Mesendoderm (in vitro differentiated cells): ENCODE data around the gene MRNIP.

Experiments used
- DNase-seq: peaks from one replicate; pipeline ENCODE4 v3.0.0; 2013
- H2AK5ac ChIP-seq: 2 replicates; pipeline ENCODE4 v1.6.1; 2013; ENCODE audit warnings: low read length, inconsistent platforms
- H2BK120ac ChIP-seq: 2 replicates; pipeline ENCODE4 v1.6.1; 2013; ENCODE audit warnings: low read depth, mild to moderate bottlenecking, low read length, moderate library complexity, mixed read lengths
- H2BK15ac ChIP-seq: replicated peaks from 2 replicates; pipeline ENCODE4 v1.6.1; 2013; ENCODE audit warnings: low read depth, mild to moderate bottlenecking, moderate library complexity
- H2BK5ac ChIP-seq: 2 replicates; pipeline ENCODE4 v1.6.1; 2013; ENCODE audit warnings: low read length, inconsistent platforms
- H3K18ac ChIP-seq: 2 replicates; pipeline ENCODE4 v1.6.1; 2013; ENCODE audit warnings: mild to moderate bottlenecking, low read length, mixed read lengths
- H3K23ac ChIP-seq: one replicate; pipeline ENCODE4 v1.6.1; 2013; ENCODE audit warnings: low read length
- H3K27ac ChIP-seq: 2 replicates; pipeline ENCODE4 v1.5.1; 2013; ENCODE audit warnings: low read depth, mild to moderate bottlenecking, inconsistent platforms, low read length, moderate library complexity
- H3K27me3 ChIP-seq: 2 replicates; pipeline ENCODE4 v1.6.1; 2013; ENCODE audit warnings: low read length, control low read depth, mild to moderate bottlenecking, inconsistent platforms; ENCODE audit not compliant: insufficient read depth, poor library complexity
- H3K36me3 ChIP-seq: 2 replicates; pipeline ENCODE4 v1.6.1; 2013; ENCODE audit warnings: low read length, inconsistent platforms; ENCODE audit not compliant: control insufficient read depth, insufficient read depth
- H3K4ac ChIP-seq: one replicate; pipeline ENCODE4 v1.6.1; 2013; ENCODE audit warnings: low read depth, mild to moderate bottlenecking, low read length, moderate library complexity
- H3K4me1 ChIP-seq: 2 replicates; pipeline ENCODE4 v1.6.1; 2013; ENCODE audit warnings: low read depth, low read length, inconsistent platforms; ENCODE audit not compliant: control insufficient read depth
- H3K4me2 ChIP-seq: 2 replicates; pipeline ENCODE4 v1.6.1; 2013; ENCODE audit warnings: low read length
- H3K4me3 ChIP-seq: 2 replicates; pipeline ENCODE4 v1.5.1; 2013; ENCODE audit warnings: mild to moderate bottlenecking, low read length
- H3K56ac ChIP-seq: one replicate; pipeline ENCODE4 v1.6.1; 2013; ENCODE audit warnings: low read length
- H3K79me1 ChIP-seq: 2 replicates; pipeline ENCODE4 v1.6.1; 2013; ENCODE audit warnings: low read length, inconsistent platforms
- H3K79me2 ChIP-seq: 2 replicates; pipeline ENCODE4 v1.6.1; 2013; ENCODE audit warnings: mild to moderate bottlenecking, low read length; ENCODE audit not compliant: control insufficient read depth, insufficient read depth
- H3K9ac ChIP-seq: 2 replicates; pipeline ENCODE4 v1.6.1; 2013; ENCODE audit warnings: low read length, inconsistent platforms
- H4K5ac ChIP-seq: one replicate; pipeline ENCODE4 v1.6.1; 2013; ENCODE audit warnings: low read length
- H4K8ac ChIP-seq: one replicate; pipeline ENCODE4 v1.6.1; 2013; ENCODE audit warnings: low read depth, mild to moderate bottlenecking, control low read depth, low read length, moderate library complexity
- WGBS: extraction: QIAGEN DNeasy Blood & Tissue Kit; methylation state at CpG from one replicate; pipeline ENCODE4 v1.1.7; 2013; ENCODE audit warnings: low lambda C conversion rate, missing lambda C conversion rate; ENCODE audit not compliant: insufficient coverage; ENCODE audit errors: extremely low coverage; 5-methylcytosine and 5-hydroxymethylcytosine counted together

Gene MRNIP

DNA sequence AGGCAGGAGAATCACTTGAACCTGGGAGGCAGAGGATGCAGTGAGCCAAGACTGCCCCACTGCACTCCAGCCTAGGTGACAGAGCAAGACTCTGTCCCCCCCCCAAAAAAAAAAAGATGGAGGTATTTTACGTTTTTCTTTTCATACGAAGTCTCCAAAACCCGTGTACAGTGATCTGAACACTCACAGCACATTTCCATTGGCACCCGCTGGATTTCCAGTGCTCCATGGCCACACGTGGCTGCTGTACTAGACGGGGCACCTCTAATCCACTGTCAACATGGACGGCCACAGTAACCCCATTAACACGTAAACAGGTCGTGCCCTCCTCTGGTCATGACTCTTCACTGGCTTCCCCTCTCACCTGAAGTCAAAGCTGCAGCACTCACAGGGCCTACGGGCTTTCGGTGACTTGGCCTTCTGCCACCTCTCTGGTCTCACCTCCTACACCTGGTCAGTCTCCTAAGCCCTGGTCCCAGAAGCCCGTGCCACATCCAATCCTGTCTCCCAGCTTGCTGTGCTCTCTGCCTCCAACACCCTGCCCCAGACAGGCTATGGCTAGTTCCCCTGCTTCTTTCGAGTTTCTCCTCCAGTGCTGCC is 27.0 kb upstream of the MRNIP start:
- Histone ChIP-seq H4K5ac (no peak overlapping the region), H3K9ac (no peak overlapping the region), H4K8ac (no peak overlapping the region), H3K4me1 (no peaks in the 10 kb centered on the region), H3K36me3 (peaks cover 12% of the 10 kb centered on the region), H3K23ac (no peak overlapping the region), H3K4me2 (no peak overlapping the region), H3K27ac (no peak overlapping the region), H2BK15ac (no peak overlapping the region), H3K4ac (no peak overlapping the region), H2BK120ac (no peak overlapping the region), H3K4me3 (no peak overlapping the region), H3K18ac (no peak overlapping the region), H3K79me1 (no peaks in the 10 kb centered on the region), H2AK5ac (no peak overlapping the region), H3K27me3 (no peaks in the 10 kb centered on the region), H3K56ac (no peak overlapping the region), H3K79me2 (no peaks in the 10 kb centered on the region), H2BK5ac (no peak overlapping the region)
- WGBS: no CpG with 5 or more reads among the region's 13 CpGs
- DNase-seq: no peak

DNA sequence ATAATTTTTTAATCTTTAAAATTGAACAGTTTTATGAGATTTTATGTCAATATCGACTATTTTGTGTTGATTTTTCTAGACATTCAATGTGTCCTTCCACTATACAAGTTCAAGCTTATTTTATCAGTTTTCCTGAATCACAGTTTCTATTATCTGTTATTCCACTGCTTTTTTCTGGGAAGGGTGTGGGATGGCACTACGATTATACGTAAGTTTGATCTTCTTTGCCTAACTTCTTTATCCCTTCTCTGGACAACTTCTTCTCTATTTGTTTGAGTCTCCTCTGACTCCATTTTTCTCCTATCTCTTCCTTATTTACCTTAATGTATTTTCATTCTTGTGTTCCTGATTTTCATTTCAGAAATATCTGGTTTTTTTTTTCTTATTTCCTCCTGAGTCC is 24.5 kb upstream of the MRNIP start:
- H3K79me2 ChIP-seq: no peaks in the 10 kb centered on the region
- no peaks in the 10 kb centered on the region for H3K4me1 ChIP-seq
- H3K4me2 ChIP-seq: no peak overlapping the region
- DNase-seq: no peak
- no peak overlapping the region for H3K23ac ChIP-seq
- H3K4me3 ChIP-seq: no peak overlapping the region
- peaks cover 12% of the 10 kb centered on the region for H3K36me3 ChIP-seq
- H2BK15ac ChIP-seq: no peak overlapping the region
- no peaks in the 10 kb centered on the region for H3K27me3 ChIP-seq
- WGBS: no CpG with 5 or more reads among the region's 3 CpGs
- H3K79me1 ChIP-seq: no peaks in the 10 kb centered on the region
- H3K18ac ChIP-seq: no peak overlapping the region
- H3K4ac ChIP-seq: no peak overlapping the region
- no peak overlapping the region for H2AK5ac ChIP-seq
- H4K5ac ChIP-seq: no peak overlapping the region
- no peak overlapping the region for H3K56ac ChIP-seq
- no peak overlapping the region for H3K9ac ChIP-seq
- no peak overlapping the region for H4K8ac ChIP-seq
- no peak overlapping the region for H3K27ac ChIP-seq
- H2BK120ac ChIP-seq: no peak overlapping the region
- no peak overlapping the region for H2BK5ac ChIP-seq

DNA sequence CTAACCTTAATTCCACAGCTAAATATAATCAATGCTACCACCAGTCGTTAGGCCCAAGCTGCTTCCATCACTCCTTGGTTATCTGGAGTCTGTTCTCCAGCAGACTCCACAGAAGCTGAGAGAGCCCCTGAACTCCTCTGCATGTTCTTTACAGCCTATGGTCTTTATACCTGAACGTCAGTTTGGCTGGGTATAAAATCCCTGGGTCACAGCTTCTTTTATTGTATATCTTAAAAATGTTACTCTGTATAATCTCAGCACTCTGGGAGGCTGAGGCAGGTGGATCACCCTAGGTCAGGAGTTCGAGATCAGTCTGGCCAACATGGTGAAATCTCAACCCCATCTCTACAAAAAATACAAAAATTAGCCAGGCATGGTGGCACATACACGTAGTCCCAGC is 23.7 kb upstream of the MRNIP start:
- H3K4me3 ChIP-seq: no peak overlapping the region
- H3K36me3 ChIP-seq: peaks cover 12% of the 10 kb centered on the region
- no peak overlapping the region for H2BK15ac ChIP-seq
- no peak overlapping the region for H3K18ac ChIP-seq
- H3K23ac ChIP-seq: no peak overlapping the region
- no peaks in the 10 kb centered on the region for H3K27me3 ChIP-seq
- H2AK5ac ChIP-seq: no peak overlapping the region
- H2BK5ac ChIP-seq: no peak overlapping the region
- H3K4me2 ChIP-seq: no peak overlapping the region
- H4K8ac ChIP-seq: no peak overlapping the region
- H3K4ac ChIP-seq: no peak overlapping the region
- H2BK120ac ChIP-seq: no peak overlapping the region
- H3K4me1 ChIP-seq: no peaks in the 10 kb centered on the region
- H3K79me2 ChIP-seq: no peaks in the 10 kb centered on the region
- H3K79me1 ChIP-seq: no peaks in the 10 kb centered on the region
- DNase-seq: no peak
- H3K56ac ChIP-seq: no peak overlapping the region
- H3K27ac ChIP-seq: no peak overlapping the region
- no peak overlapping the region for H3K9ac ChIP-seq
- no peak overlapping the region for H4K5ac ChIP-seq
- WGBS: no CpG with 5 or more reads among the region's 4 CpGs

DNA sequence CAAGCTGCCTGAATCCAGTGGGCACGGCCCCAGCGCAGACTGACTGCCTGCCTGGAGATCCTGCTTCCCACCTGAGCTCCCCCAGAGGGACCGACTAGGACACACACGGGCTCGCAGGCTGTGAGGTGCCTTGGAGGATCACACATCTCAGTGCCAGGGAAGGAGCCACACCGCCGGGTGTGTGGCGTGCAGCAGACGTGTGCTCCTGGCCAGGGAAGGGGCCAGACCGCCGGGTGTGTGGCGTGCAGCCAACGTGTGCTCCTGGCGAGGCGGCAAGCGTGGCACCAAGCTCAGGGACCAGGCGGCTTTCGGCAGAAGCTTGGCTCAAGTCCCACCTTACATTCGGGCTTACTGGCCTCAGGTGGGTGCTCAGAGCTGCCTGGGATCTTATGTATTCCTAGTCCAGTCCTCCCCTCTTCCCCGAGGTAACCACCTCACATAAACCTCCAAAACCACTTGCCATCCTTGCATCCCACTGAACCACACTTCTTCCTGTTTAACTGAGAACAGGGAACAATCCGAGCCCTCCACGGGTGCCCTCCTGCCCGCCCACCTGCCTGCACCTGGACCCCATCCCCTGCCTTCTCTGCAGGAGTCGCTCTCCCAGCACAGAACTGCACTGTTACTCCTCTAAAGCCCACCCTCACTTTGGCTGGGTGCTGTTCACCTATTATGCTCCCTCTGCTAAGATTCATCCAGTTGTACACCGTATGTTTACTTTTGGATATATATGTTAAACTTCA is 22.4 kb upstream of the MRNIP start:
- Histone ChIP-seq H2AK5ac (no peak overlapping the region), H4K8ac (no peak overlapping the region), H2BK15ac (no peak overlapping the region), H3K23ac (no peak overlapping the region), H2BK120ac (no peak overlapping the region), H3K27ac (no peak overlapping the region), H3K27me3 (no peaks in the 10 kb centered on the region), H3K36me3 (peaks cover 12% of the 10 kb centered on the region), H3K56ac (no peak overlapping the region), H3K4me3 (no peak overlapping the region), H3K9ac (no peak overlapping the region), H3K79me1 (no peaks in the 10 kb centered on the region), H3K18ac (no peak overlapping the region), H3K4ac (no peak overlapping the region), H3K4me1 (no peaks in the 10 kb centered on the region), H3K79me2 (no peaks in the 10 kb centered on the region), H3K4me2 (no peak overlapping the region), H4K5ac (no peak overlapping the region), H2BK5ac (no peak overlapping the region)
- DNase-seq: no peak
- WGBS: no CpG with 5 or more reads among the region's 25 CpGs

DNA sequence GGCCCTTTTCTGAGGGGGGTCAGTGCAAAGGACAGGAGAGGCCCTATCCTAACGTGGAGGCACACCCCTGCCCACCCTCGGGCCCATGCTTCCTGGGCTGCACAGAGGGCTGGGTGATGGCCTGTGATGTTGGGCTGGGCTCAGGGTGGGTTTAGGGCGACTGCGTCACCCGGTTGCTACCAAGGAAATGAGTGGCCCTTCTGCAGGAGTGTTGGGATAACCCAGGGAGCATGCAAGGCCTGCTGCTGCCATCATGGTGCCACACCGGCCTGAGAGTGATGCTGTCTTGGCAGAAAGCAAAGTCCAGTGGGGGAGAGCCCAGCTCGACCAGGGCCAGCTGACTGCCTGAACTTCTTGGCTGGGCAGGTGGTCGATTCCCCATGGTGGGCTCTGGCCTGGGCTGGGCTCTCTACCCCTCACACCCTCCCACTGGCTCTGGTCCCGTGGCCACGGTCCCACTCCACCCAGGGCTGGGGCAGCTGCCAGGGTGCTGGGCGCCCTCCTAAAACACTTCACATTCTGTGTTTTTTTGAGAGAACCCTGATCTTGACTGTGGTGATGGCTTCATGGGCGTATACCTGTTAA is 21.5 kb upstream of the MRNIP start:
- H3K79me2 ChIP-seq: no peaks in the 10 kb centered on the region
- no peak for DNase-seq
- H4K5ac ChIP-seq: no peak overlapping the region
- WGBS: no CpG with 5 or more reads among the region's 12 CpGs
- no peak overlapping the region for H3K4me2 ChIP-seq
- no peaks in the 10 kb centered on the region for H3K79me1 ChIP-seq
- no peak overlapping the region for H2BK120ac ChIP-seq
- H3K56ac ChIP-seq: no peak overlapping the region
- H3K27ac ChIP-seq: no peak overlapping the region
- no peaks in the 10 kb centered on the region for H3K27me3 ChIP-seq
- H3K36me3 ChIP-seq: peaks cover 11% of the 10 kb centered on the region
- no peaks in the 10 kb centered on the region for H3K4me1 ChIP-seq
- no peak overlapping the region for H3K9ac ChIP-seq
- no peak overlapping the region for H2BK5ac ChIP-seq
- no peak overlapping the region for H3K4me3 ChIP-seq
- H3K23ac ChIP-seq: no peak overlapping the region
- no peak overlapping the region for H2AK5ac ChIP-seq
- no peak overlapping the region for H2BK15ac ChIP-seq
- H3K18ac ChIP-seq: no peak overlapping the region
- no peak overlapping the region for H3K4ac ChIP-seq
- no peak overlapping the region for H4K8ac ChIP-seq
